ENCODE results near the gene ZBTB32. TPM values are rescaled to one million over a fixed set of nuclear protein-coding genes. Genes with fewer than 3 reads are reported as not detected.

ZBTB32 gene
- polyA plus RNA-seq, 2 of the 4 experiments (the other 2 are of a cell fraction) = not detected

- TF ChIP-seq CTCF (IDR thresholded peaks at IDR 0.05) (peak; percentile 46), GATA3 (IDR thresholded peaks at IDR 0.05; ENCODE audit: borderline replicate concordance) (no peak), MYC (IDR thresholded peaks at IDR 0.05; ENCODE audit: borderline replicate concordance, low read length) (peak; percentile 70; the same call in 1 of the 2 replicates), MAX (IDR thresholded peaks at IDR 0.05) (peak; percentile 86), BCL3 (IDR thresholded peaks at IDR 0.05) (peak; percentile 70; the same call in 2 of the 3 replicates), MAZ (IDR thresholded peaks at IDR 0.05; ENCODE audit: borderline replicate concordance, low read depth, low read length) (0 out of 2 replicates have a peak, but pooled peaks have one; percentile 9), HEYL (CRISPR knock-in tag; IDR thresholded peaks at IDR 0.05) (no peak), TP53 (CRISPR knock-in tag; IDR thresholded peaks at IDR 0.05) (no peak)
Observed at GRCh38 chr19:35744430-35745327, 40.3 kb downstream of the ZBTB32 start (continued).

- H3K27ac ChIP-seq = peak within 1 kb of the TSS; percentile 93 to 97
- POLR2A ChIA-PET = interaction anchor here (0.6 to 1.7 kb wide), 15 partner anchors 12 to 745 kb away, joined by 3 to 10 read pairs (median 4); partner anchors contain the start of genes COX6B1, GRAMD1A, POLR2I and PROSER3
- peak; percentile 99 to 100 for DNase-seq (ENCODE audit: low read depth in 1 of 2, low spot score in 1 of 2)
- CTCF ChIA-PET = interaction anchor here (0.5 to 3.8 kb wide), 22 partner anchors 8 to 235 kb away, joined by 3 to 29 read pairs (median 4); no protein-coding TSS in a partner anchor
- peak; percentile 54 to 70 for ATAC-seq
- no peaks in the 10 kb centered on the region for H3K9me3 ChIP-seq
- peak within 1 kb of the TSS; percentile 83 for H3K4me2 ChIP-seq
- FAIRE-seq = peak; percentile 99
- H3K4me1 ChIP-seq = peaks cover 35% of the 10 kb centered on the region
- peak within 1 kb of the TSS; percentile 79 for H3K4me3 ChIP-seq
- TF ChIP-seq CEBPB (IDR thresholded peaks at IDR 0.05) (peak in 1 of 2 experiments; percentile 64; a peak in 1 of 4 replicates), TP53 (CRISPR knock-in tag; IDR thresholded peaks at IDR 0.05) (0 out of 2 replicates have a peak, but pooled peaks have one; percentile 28), POLR2A (IDR thresholded peaks at IDR 0.05; ENCODE audit: low read length) (peak; percentile 67), CHD2 (IDR thresholded peaks at IDR 0.05; ENCODE audit: low read length, partially characterized antibody) (no peak), JUN (IDR thresholded peaks at IDR 0.05) (peak; percentile 68 to 78; a peak in 3 of 5 replicates), MAX (IDR thresholded peaks at IDR 0.05) (peak; percentile 4; the same call in 1 of the 2 replicates), MAFK (IDR thresholded peaks at IDR 0.05; ENCODE audit: partially characterized antibody) (no peak), MYC (IDR thresholded peaks at IDR 0.05; ENCODE audit: borderline replicate concordance, low read length) (0 out of 2 replicates have a peak, but pooled peaks have one; percentile 1), KDM5A (IDR thresholded peaks at IDR 0.05) (peak; percentile 38; the same call in 1 of the 2 replicates), NPAS2 (CRISPR knock-in tag; IDR thresholded peaks at IDR 0.05; ENCODE audit: borderline replicate concordance) (no peak)
- WGBS (ENCODE audit: missing lambda C conversion rate) = 1% methylated on average over 40 of the region's 40 CpGs
Observed at GRCh38 chr19:35745328-35746086, 41.1 kb downstream of the ZBTB32 start, which contains the start of the genes PSENEN and U2AF1L4. PSENEN (plus strand) TSS chr19:35745651; CDS start chr19:35745931, 280 bp downstream. U2AF1L4 (minus strand) TSS chr19:35745418; CDS start chr19:35745391, 27 bp downstream.

- WGBS (ENCODE audit: missing lambda C conversion rate) = 14% methylated on average over 4 of the region's 4 CpGs
- POLR2A ChIA-PET = interaction anchor here (0.8 to 1.5 kb wide), 10 partner anchors 11 to 746 kb away, joined by 3 to 10 read pairs (median 4); partner anchors contain the start of genes COX6B1, GRAMD1A and PROSER3
- CTCF ChIA-PET = interaction anchor here (0.5 to 3.8 kb wide), 13 partner anchors 9 to 197 kb away, joined by 3 to 29 read pairs (median 5); no protein-coding TSS in a partner anchor
- TF ChIP-seq PHF8 (IDR thresholded peaks at IDR 0.05; ENCODE audit: borderline replicate concordance, low read depth) (no peak), KDM1A (IDR thresholded peaks at IDR 0.05; ENCODE audit: low read depth) (no peak), CEBPB (IDR thresholded peaks at IDR 0.05) (no peak), EHF (CRISPR knock-in tag; IDR thresholded peaks at IDR 0.05) (no peak), RNF2 (IDR thresholded peaks at IDR 0.05; ENCODE audit: borderline replicate concordance, low read depth) (no peak), CTCF (IDR thresholded peaks at IDR 0.05) (no peak), RAD21 (conservative IDR thresholded peaks at IDR 0.05 in 1 of 2, IDR thresholded peaks at IDR 0.05 in 1 of 2) (no peak), ZNF302 (CRISPR knock-in tag; IDR thresholded peaks at IDR 0.05) (no peak), JUNB (IDR thresholded peaks at IDR 0.05) (no peak), JUN (IDR thresholded peaks at IDR 0.05) (no peak), CHD2 (IDR thresholded peaks at IDR 0.05; ENCODE audit: low read length, partially characterized antibody) (no peak), BCL3 (IDR thresholded peaks at IDR 0.05) (no peak)
Observed at GRCh38 chr19:35746087-35746462, 41.7 kb downstream of the ZBTB32 start.

More at GRCh38 chr19:35746087-35746462, 41.7 kb downstream of the ZBTB32 start:
- Histone ChIP-seq H3K4me1 (peaks cover 34% of the 10 kb centered on the region), H3K4me2 (peak overlapping the region; percentile 83), H3K27ac (peak overlapping the region; percentile 93 to 97), H3K9me3 (no peaks in the 10 kb centered on the region), H3K4me3 (peak overlapping the region; percentile 79)
- DNase-seq (ENCODE audit: low read depth in 1 of 2, low spot score in 1 of 2) = no peak
- no peak for FAIRE-seq
- ATAC-seq = no peak
